AG08396 (cell line): Measurements from ENCODE around the gene MED27.

Source experiments
- DNase-seq: peaks from one replicate; pipeline ENCODE4 v3.0.0; 2012; ENCODE audit warnings: low spot score, mixed read lengths

Gene MED27

DNA sequence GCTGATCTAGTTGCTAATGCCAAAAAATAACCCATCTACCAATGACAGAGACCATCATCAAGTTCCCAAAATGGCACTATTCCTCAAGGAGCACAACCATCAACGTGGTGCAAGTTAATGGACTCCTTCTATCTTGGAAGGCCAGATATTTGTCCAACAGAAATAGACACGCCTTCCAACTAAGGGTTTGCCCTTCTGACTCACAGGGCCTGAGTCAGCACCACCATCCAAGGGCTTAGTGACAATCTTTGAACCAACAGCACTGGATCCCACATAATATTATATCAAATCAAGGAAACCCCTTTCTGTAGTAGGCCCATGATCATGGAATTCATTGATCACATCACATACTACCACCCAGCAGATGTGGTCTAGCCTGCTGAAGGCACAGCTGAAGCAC lies 84.3 kb downstream of the MED27 start:
- DNase-seq, result no peak

DNA sequence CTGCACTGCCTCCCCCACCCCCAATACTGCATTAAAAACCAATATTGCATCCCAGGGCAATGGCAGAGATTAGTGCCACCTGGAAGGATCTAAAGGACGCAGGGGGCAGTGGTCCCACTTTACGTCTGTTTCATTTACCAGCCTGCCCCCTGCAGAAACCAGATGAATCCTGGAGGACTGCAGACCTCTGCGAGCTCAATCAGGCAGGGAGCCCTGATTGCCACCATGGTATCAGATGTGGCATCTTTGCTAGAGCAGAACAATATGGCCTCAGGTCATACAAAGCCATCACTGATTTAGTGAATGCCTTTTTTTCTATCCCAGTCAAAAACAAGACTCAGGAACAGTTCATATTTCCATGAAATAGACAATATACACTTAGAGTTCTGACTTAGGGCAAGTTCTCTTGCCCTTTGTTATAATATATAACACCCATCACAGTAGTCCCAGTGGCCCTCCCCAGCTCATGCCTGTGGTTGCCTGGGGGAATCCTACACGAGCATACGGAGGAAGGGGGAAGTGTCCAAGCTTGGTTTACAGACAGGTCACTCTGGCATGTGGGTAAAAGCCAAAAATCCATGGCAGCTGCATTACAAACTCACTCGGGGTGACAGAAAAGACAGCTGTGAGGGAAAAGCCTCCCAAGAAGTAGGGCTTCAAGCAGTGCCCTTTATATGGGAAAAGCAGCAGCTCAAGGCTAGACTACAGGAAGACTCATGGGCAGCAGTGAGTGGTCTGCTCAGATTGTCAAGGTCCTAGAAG lies 85.1 kb downstream of the MED27 start:
- no peak for DNase-seq

DNA sequence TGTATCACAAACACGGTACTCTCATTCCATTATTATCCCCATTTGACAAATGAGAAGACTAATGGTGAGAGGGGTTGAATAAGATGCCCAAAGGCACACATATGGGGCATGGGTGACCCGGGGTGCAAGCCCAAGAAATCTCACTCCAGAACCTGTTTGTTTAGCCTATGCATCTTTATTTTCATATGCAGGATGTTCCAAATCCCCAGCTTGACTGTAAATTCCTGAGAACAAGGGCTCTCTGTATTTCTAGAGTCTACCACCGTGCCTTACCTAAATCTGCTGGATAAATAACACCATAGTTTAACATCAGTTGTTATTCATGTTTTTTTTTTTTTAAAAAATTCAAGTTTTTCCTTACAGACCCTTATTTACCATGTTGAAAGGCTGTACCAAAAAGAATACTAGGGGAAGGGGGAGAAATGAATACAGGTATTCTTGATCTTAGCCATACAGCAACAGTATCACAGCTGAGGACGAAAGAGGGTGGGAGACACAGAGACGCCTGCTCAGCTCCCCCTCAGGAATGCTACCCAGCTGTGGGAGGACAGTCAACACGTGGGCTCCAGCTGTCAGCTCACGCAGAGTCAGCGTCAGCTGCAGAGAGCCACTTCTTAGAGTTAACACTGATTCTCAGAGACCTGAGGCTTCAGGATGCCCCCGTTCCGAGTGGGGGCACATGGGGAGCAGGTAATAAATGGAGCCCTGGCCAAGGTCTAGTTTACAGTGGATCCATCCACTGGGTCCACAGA lies 86.6 kb downstream of the MED27 start:
- no peak for DNase-seq

DNA sequence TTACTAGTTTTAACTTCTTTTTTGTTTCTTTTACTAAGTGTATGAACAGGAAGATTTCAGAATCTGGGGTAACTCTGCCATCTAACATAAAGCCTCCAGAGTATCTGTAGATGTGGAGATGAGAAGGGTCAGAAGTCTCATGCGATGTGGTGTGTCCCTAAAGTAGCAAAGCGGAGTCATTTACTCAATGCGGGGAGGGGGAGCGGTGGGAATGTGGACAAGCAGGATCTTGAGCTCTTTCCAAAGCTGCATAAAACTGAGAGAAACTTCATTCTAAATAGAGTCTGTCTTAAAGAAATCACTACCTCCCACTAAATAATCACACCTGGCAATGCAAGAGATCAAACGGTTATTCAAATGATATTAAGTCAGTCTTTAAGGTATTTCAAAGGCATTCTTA lies 92.4 kb downstream of the MED27 start:
- DNase-seq, result no peak

DNA sequence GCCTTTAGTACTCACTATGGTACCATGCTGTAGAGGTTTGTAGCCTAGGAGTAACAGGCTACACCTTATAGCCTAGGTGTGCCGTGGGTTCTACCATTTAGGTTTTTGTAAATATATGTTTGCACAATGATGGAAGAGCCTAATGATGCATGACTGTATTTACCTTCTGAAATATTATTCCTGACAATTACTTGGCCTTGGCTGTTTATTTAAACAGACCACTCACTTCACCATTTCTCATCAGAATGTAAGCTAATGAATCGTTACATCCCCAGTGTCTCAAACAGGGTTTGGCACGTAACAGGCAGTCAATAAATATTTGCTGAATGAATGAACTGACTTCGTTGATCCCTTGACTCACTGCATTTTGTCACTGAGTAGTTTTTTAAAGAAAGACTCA lies 93.1 kb downstream of the MED27 start:
- DNase-seq, result no peak

DNA sequence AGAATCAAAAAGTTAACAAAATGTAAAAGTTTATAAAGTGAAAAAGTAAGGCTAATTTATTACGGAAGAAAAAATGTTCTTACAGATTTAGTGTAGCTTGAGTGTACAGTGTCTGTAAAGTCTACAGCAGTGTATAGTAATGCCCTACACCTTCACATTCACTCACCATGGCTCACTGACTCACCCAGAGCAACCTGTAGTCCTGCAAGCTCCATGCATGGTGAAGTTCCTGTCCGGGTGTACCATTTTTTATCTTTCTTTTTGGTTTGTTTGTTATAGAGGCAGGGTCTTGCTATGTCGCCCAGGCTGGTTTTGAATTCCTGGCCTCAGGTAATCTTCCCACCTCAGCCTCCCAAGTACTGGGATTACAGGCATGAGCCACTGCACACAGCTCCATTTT lies 93.6 kb downstream of the MED27 start:
- DNase-seq, result no peak

DNA sequence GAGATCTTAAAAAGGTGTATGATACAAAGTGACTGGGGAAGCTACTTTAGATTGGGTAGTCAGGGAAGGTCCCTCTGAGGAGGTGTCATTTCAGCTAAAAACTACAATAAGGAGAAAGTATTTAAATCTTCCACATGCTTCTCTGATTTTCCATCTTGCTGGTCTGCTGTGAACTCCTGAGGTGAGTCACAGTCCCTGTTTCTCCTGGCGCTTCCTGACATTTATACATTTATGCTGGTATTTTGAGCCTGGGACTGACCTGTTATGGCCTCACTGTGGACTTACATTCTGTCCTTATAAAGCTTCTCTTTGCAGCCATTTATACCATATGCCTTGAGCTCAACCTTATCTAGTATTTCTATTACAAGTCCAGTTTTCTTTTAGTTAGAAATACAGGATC lies 95.1 kb downstream of the MED27 start:
- no peak for DNase-seq

DNA sequence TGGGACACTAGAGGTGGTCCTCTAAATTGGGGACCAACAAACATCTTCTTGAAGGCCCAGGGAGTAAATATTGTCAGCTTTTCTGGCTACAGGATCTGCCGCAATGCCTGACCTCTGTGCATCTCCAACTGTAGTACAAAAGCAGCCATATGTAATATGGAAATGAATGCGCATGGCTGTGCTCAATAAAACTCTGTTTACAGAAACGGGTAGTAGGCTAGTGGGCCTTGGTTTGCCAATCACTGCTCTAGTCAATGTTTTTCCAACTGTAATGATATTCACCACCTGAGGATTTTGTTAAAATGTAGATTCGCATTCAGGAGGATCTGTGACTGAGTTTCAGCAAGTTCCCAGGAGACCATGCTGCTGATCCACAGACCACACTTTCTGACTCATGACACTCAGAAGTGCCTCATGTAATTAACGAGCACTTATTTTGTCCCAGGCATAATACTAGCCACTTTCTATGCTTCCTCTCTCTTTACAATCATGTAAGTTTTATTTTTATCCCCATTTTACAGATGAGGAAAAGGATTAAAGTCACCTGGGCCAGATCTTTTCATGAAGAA lies 96.9 kb downstream of the MED27 start:
- no peak for DNase-seq

DNA sequence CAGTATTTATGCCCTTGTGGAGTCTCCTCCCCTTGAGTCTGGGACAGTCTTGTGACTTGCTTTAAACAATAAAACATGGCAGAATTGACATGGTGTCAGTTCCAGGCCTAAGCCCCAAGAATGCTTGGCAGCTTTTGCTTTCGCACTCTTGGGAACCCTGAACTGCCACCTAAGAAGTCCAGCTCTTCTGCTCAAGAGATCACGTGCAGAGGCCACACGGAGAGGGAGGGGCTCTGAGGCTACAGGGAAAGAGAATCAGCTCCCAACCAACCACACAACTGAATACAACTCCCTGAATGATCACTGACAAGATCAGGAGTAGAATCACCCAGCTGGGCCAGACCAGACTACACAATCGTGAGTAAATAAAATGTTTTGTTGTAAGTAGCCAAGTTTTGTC lies 97.6 kb downstream of the MED27 start:
- DNase-seq, result no peak

DNA sequence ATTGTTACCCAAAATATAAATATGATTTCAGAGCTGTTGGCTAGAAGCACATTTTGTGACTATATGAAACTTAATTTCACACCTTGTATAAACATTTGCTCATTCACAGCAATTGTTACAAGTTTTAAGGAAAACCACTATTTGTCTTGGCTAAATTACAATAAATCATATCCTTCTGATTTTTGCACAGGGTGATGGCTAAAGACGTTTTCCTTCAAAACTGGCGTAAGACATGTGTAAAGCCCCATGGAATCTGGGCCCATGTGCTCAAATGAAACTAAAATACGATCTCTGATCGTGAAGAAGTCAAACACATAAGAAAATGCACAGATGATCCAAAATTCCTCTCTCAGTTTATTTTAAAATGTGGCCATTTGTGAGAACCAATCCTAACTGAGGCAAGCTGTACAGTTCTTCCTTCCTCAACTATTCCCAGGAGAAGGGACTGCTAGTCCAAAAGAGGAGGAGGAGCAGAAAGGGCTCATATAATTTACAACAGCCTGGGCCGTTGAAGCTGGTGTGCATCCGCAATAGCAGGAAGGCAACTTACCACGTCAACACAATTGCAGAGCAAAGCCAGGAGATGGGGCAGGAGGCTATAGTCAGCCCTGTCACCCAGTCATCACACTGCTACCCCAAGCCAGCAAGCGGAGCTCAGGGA lies 98.4 kb downstream of the MED27 start:
- no peak for DNase-seq

DNA sequence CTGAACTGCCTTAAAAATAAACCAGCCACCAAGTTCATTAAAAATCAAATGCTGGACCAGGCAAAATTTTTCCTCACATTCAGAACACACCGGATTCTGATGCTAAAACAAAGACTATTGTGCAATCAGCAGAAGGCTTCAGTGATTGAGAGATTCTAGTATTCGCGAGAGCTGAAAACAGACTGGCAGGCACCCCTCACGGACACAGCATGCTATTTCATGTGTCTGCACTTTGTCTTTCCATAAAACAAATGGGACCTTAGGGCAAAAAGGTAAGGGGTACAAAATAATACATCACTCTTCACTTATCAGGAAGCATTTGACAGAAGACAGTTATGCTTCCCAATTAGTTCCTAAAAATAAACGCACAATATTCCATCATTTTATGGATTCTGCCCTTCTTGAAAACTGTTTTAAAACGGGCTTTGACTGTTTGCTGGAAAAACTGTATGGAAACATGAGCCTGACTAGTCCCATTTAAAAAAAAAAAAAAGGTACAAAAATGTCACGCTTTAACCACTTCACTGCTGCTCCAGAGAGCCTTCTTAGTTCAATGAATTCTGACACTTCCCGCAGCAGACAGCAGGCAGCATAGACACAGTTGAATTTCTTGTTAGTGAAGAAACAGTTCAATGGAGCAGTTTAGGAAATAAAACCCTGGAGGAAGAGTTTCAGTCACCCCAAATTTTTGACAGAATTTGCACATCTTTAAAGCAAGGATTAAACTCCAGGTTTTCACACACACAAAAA lies 99.2 kb downstream of the MED27 start:
- no peak for DNase-seq

DNA sequence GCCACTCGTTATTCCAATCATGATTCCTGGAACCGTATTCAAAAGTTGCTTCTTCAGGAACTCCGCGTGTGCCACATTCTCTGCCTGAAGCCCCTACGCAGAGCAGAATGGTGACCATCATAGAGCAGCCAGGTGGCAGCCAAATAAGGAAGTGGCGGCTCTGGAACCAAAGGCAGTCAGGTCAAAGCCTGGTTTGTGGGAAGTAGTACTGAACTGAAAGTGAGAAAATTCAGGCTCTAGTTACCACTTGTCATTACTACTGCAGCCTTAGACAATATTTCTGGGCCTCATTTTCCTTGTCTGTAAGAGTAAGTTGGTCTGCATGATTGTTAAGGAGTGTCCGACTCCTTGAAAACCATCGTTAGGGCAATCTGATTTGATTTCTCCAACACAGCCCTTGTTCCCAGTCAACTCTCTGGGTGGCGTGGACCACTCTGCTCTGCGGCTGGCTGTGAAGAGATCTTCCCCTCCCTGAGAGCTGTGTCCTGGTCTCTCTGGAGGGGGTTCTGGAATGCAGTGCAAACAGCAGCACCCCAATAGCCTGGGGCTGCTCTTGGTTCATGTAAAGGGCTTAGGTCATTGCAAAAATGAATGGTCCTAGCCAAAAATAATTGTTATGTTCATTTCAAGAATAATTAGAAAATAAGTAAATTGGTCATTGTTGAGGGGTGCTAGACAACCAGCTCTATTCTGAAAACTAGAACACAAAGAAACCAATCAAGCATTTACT lies 102.4 kb downstream of the MED27 start:
- DNase-seq, result no peak

DNA sequence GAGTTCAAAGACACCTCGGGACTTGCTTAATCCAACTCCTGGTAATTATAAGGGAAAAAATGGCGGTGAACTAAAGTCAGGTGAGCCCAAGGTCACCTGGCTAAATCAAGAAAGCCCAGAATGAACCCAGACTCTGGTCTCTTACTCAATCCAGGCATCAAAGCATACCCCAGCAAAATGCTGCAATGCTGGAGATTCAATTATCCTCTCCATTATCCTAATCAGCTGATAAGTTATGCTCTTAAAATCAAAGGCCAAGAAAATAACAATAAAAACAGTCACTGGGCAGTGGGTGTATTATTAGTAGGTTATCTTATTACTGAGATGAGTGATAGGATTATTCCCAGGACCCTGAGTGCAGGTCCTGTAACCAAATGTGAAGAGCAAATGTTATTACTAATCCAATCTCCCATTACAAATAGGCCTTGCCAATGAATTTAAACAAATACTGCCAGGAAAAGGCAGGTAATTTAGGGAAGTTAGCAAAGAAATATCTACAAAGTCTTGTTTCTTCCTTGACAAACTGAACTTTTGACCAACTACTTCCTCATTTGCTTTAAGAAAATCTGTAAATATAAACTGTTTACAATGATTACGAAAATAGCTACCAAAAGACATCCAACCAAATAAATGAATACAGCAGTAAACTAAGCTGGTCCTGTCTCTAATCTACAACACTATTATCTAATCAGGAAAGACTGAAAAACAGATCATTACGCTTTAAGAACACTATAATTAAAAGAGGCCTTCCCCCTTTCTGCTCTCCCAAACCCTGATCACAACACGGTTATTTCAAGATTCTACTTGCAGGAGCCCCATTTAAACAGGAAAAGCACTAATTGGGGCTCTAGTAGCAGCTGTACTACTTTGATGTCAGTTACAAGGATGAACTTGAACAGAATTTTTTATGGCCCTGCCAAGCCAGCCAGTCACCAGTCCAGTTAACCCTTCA lies 103.2 kb downstream of the MED27 start:
- DNase-seq, result no peak

DNA sequence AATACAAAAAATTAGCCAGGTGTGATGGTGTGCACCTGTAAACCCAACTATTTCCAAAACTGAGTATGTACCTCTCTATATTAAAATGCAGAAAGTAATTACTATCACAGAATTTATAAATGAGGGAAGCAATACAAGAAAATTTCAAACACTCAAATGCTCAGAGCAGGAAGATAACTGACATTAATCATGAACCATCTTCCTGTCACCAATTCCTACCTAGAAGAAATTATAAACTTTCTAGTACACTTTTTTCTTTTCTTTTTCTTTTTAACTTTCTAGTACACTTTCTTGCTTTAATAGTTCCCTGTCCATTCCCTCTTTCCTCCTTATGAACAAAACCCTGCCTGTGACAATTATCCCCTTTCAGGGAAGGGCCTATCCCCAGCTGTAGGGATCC lies 106.8 kb downstream of the MED27 start:
- no peak for DNase-seq

DNA sequence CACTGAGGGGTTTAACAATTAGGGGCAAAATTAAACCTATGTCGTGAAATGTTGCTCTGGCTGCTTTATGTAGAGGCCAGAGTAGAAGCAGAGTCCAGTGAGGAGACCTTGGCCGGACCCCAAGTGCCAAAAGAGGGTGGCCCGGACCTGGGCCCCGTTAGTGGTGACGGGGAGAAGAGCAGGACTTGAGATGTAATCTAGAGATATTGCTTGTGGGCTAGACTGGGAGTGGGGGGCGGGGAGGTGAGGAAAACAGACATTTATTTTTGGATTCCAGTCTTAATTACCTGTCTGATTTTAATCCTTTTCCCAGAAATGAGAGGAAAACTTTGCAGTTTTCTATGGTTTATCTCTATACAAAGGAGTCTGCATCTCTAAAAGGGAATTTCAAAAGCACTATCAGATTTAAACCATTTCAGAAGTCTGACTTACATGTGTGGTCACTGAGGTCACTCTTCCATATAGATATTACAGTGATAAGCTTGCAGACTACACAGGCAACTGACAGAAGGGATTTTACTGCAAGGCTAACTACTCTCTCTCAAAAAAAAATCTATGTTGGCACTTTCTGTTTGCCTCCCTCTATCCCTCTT lies 108.1 kb downstream of the MED27 start:
- no peak for DNase-seq

DNA sequence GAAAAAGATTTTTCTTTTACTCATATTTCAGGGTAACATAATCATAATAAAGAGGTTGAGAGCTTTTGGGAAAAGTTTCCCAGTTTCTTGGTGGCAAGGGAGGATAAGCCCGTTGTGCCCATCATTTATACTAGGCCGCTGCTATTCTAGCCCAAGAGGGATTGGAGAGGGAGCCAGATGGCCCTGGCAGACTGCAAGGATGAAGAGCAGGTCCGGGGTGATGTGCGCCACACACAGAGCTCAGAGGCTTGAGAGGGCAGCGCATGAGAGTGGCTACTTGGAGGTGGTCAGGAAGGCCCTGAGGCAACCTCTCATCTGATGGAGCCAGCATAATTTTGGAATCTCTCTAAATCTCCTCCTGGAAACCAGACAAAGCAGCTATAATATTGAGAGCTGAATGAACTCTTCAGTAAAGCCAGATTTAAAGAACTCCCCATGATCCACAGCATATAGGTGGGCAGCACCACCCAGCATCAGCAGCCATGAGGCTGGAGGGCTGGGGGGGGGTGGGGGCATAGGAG lies 110.1 kb downstream of the MED27 start:
- DNase-seq, result no peak

DNA sequence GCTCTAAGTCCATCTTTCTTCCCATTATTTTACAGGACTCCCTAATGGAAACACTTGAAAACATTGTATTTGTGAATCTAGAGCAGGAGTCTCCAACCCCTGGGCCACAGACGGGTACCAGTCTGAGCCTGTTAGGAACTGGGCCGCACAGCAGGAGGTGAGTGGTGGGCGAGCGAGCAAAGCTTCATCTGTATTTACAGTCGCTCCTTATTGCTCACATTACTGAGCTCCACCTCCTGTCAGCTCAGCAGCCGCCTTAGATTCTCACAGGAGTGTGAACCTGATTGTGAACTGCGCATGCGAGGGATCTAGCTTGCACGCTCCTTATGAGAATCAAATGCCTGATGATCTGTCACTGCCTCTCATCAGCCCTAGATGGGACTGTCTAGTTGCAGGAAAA lies 111.0 kb downstream of the MED27 start:
- no peak for DNase-seq

DNA sequence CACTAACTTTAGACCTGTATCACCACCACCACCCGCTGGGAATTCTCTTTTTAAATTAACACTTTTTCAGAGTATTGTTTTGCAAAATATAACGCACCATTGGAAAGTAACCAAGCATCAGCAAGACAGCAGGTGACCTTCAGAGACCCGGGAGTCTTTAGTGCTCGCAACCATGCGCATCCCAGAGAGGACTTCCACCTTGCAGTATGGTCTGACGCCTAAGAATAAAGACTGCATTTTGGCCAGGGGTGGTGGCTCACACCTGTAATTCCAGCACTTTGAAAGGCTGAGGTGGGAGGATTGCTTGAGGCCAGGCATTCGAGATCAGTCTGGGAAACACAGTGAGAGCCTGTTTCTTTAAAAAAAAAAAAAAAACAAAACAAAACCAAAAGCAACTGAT lies 113.8 kb downstream of the MED27 start:
- no peak for DNase-seq

DNA sequence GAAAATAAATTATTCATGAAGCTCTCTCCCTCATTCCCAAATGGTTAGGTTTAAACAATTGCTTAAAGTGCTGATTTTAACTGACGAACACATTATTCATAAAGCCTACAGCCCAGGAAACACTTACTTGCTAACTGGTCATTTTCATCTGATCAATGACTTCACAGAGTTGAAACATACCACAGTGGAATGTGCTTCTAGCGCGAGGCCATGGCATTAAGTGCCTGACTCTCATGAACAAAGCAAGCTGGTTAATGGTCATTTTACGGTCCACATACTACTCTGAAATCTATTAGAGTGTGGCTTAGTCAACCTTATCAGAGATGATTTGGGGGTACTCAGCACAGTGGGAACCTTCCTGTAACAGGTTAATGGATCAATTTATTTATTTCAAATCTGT lies 114.6 kb downstream of the MED27 start:
- no peak for DNase-seq
